ENCODE results near the gene ZNF71. TPM values are rescaled to one million over a fixed set of nuclear protein-coding genes. Genes with fewer than 3 reads are reported as not detected.

The ZNF71 gene
- total RNA-seq, 1 donor = 7.2 TPM

GRCh38 chr19:56663931-56664500 lies 68.9 kb downstream of the ZNF71 start:
- Histone ChIP-seq H3K27me3 (ENCODE audit: insufficient read depth, low read length) (no peaks in the 10 kb centered on the region), H3K79me2 (ENCODE audit: insufficient read depth, low read length) (no peaks in the 10 kb centered on the region), H3K9me3 (ENCODE audit: low read depth, low read length) (peaks cover 3% of the 10 kb centered on the region), H3K36me3 (ENCODE audit: insufficient read depth, low read length) (no peaks in the 10 kb centered on the region), H3K4me3 (ENCODE audit: insufficient read depth, low read length) (no peak overlapping the region), H3K4me2 (ENCODE audit: insufficient read depth, low read length) (no peak overlapping the region), H4K20me1 (ENCODE audit: insufficient read depth, low read length) (no peaks in the 10 kb centered on the region), H2AFZ (ENCODE audit: low read length) (no peak overlapping the region), H3K27ac (ENCODE audit: low read depth, low read length) (no peak overlapping the region), H3K4me1 (ENCODE audit: insufficient read depth, low read length) (no peaks in the 10 kb centered on the region)
- peak; percentile 64 for DNase-seq (ENCODE audit: insufficient read length, low spot score, missing footprints)
- no peak for TF ChIP-seq CTCF (IDR thresholded peaks at IDR 0.05; ENCODE audit: extremely low read depth, low read depth, low read length)

DNA sequence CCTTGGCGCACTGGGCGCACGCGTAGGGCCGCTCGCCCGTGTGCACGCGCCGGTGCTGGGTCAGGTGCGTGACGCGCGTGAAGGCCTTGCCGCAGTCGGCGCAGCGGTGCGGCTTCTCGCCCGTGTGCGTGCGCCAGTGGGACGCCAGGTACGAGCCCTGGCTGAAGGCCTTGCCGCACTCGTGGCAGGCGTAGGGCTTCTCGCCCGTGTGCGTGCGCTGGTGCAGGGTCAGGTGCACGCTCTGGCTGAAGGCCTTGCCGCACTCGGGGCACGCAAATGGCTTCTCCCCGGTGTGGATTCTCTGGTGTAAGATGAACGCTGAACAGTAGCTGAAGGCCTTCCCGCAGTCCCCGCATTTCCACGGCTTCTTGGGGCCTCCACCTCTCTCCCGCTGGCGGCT lies 69.4 kb downstream of the ZNF71 start:
- H4K20me1 ChIP-seq (ENCODE audit: insufficient read depth, low read length) = no peaks in the 10 kb centered on the region
- H3K9me3 ChIP-seq (ENCODE audit: low read depth, low read length) = peaks cover 3% of the 10 kb centered on the region
- no peak overlapping the region for H3K27ac ChIP-seq (ENCODE audit: low read depth, low read length)
- H3K4me3 ChIP-seq (ENCODE audit: insufficient read depth, low read length) = no peak overlapping the region
- DNase-seq (ENCODE audit: insufficient read length, low spot score, missing footprints) = no peak
- no peaks in the 10 kb centered on the region for H3K79me2 ChIP-seq (ENCODE audit: insufficient read depth, low read length)
- TF ChIP-seq CTCF (IDR thresholded peaks at IDR 0.05; ENCODE audit: extremely low read depth, low read depth, low read length) = no peak
- no peaks in the 10 kb centered on the region for H3K27me3 ChIP-seq (ENCODE audit: insufficient read depth, low read length)
- H3K4me1 ChIP-seq (ENCODE audit: insufficient read depth, low read length) = no peaks in the 10 kb centered on the region
- H2AFZ ChIP-seq (ENCODE audit: low read length) = no peak overlapping the region
- H3K4me2 ChIP-seq (ENCODE audit: insufficient read depth, low read length) = no peak overlapping the region
- no peaks in the 10 kb centered on the region for H3K36me3 ChIP-seq (ENCODE audit: insufficient read depth, low read length)

- H3K27ac ChIP-seq (ENCODE audit: low read depth, low read length) = no peak overlapping the region
Measured at GRCh38 chr19:56667311-56667870, 72.3 kb downstream of the ZNF71 start.

More at GRCh38 chr19:56667311-56667870, 72.3 kb downstream of the ZNF71 start:
- Histone ChIP-seq H3K4me3 (ENCODE audit: insufficient read depth, low read length) (no peak overlapping the region), H4K20me1 (ENCODE audit: insufficient read depth, low read length) (no peaks in the 10 kb centered on the region), H3K4me1 (ENCODE audit: insufficient read depth, low read length) (no peaks in the 10 kb centered on the region), H3K9me3 (ENCODE audit: low read depth, low read length) (peaks cover 3% of the 10 kb centered on the region), H2AFZ (ENCODE audit: low read length) (no peak overlapping the region), H3K4me2 (ENCODE audit: insufficient read depth, low read length) (no peak overlapping the region), H3K79me2 (ENCODE audit: insufficient read depth, low read length) (no peaks in the 10 kb centered on the region), H3K27me3 (ENCODE audit: insufficient read depth, low read length) (no peaks in the 10 kb centered on the region), H3K36me3 (ENCODE audit: insufficient read depth, low read length) (no peaks in the 10 kb centered on the region)
- DNase-seq (ENCODE audit: insufficient read length, low spot score, missing footprints) = no peak
- TF ChIP-seq CTCF (IDR thresholded peaks at IDR 0.05; ENCODE audit: extremely low read depth, low read depth, low read length) = no peak

All from osteoblast (primary cell).